Measurements from ENCODE around the gene GLMP. TPM values are rescaled to one million over a fixed set of nuclear protein-coding genes. Genes with fewer than 3 reads are reported as not detected.

The GLMP gene
- polyA plus RNA-seq, 1 donor (not counting 4 experiments of a cell fraction or from before 2014, with no cell fraction given): 12.5 TPM

GRCh38 chr1:156276532-156276931, 18.9 kb downstream of the GLMP start:
- dilution Hi-C loops (cut with MboI; ENCODE audit: extremely low pct_ligation_motif_present, low sequenced_read_pairs): no loop called here
- H3K36me3 ChIP-seq (ENCODE audit: control insufficient read depth in 2 of 2, extremely low read depth in 1 of 2, insufficient read depth in 2 of 2, low read length in 2 of 2): peaks cover 36 to 52% of the 10 kb centered on the region in 2 experiments
- no peaks in the 10 kb centered on the region for H4K20me1 ChIP-seq (ENCODE audit: control insufficient read depth, extremely low read depth, insufficient read depth, low read length)
- H3K9me3 ChIP-seq (ENCODE audit: control insufficient read depth, low read depth, low read length): no peaks in the 10 kb centered on the region
- H3K27ac ChIP-seq (ENCODE audit: control insufficient read depth, insufficient read depth, low read length): no peak overlapping the region
- no peak overlapping the region for H3K9ac ChIP-seq (ENCODE audit: control insufficient read depth, extremely low read depth, insufficient read depth, low read length)
- no peaks in the 10 kb centered on the region for H3K27me3 ChIP-seq (ENCODE audit: control insufficient read depth, extremely low read depth, insufficient read depth, low read length)
- DNase-seq (ENCODE audit: low read depth, low spot score) (no peak), FAIRE-seq (no peak)
- peaks cover 39% of the 10 kb centered on the region for H3K79me2 ChIP-seq (ENCODE audit: control insufficient read depth, insufficient read depth, low read length)
- no peak overlapping the region for H3K4me2 ChIP-seq (ENCODE audit: control insufficient read depth, extremely low read depth, insufficient read depth, low read depth, low read length)
- H2AFZ ChIP-seq (ENCODE audit: control insufficient read depth, low read length): no peak overlapping the region
- H3K9me1 ChIP-seq (ENCODE audit: control insufficient read depth, extremely low read depth, insufficient read depth, low read length): no peaks in the 10 kb centered on the region
- H3K4me3 ChIP-seq (ENCODE audit: control insufficient read depth in 2 of 3, extremely low read depth in 1 of 3, insufficient read depth in 2 of 3, low read depth in 1 of 3, low read length in 3 of 3): no peak overlapping the region
- TF ChIP-seq EZH2 (IDR thresholded peaks at IDR 0.05; ENCODE audit: low read length) (no peak), CTCF (optimal IDR thresholded peaks at IDR 0.05 in 1 of 3, IDR thresholded peaks at IDR 0.05 in 1 of 3, conservative IDR thresholded peaks at IDR 0.05 in 1 of 3; ENCODE audit: extremely low read depth in 1 of 3, insufficient read depth in 2 of 3, low read length in 3 of 3) (no peak)
- peaks cover 7% of the 10 kb centered on the region for H3K4me1 ChIP-seq (ENCODE audit: control insufficient read depth, extremely low read depth, insufficient read depth, low read length)

GRCh38 chr1:156270314-156270713, 25.2 kb downstream of the GLMP start:
- Histone ChIP-seq H2AFZ (ENCODE audit: control insufficient read depth, low read length) (no peak overlapping the region), H3K9me1 (ENCODE audit: control insufficient read depth, extremely low read depth, insufficient read depth, low read length) (peaks cover 5% of the 10 kb centered on the region), H3K79me2 (ENCODE audit: control insufficient read depth, insufficient read depth, low read length) (no peaks in the 10 kb centered on the region), H4K20me1 (ENCODE audit: control insufficient read depth, extremely low read depth, insufficient read depth, low read length) (no peaks in the 10 kb centered on the region), H3K9me3 (ENCODE audit: control insufficient read depth, low read depth, low read length) (no peaks in the 10 kb centered on the region), H3K4me2 (ENCODE audit: control insufficient read depth, extremely low read depth, insufficient read depth, low read depth, low read length) (no peak overlapping the region), H3K27me3 (ENCODE audit: control insufficient read depth, extremely low read depth, insufficient read depth, low read length) (no peaks in the 10 kb centered on the region), H3K27ac (ENCODE audit: control insufficient read depth, insufficient read depth, low read length) (no peak overlapping the region), H3K36me3 (ENCODE audit: control insufficient read depth in 2 of 2, extremely low read depth in 1 of 2, insufficient read depth in 2 of 2, low read length in 2 of 2) (peaks cover 53 to 63% of the 10 kb centered on the region in 2 experiments), H3K4me1 (ENCODE audit: control insufficient read depth, extremely low read depth, insufficient read depth, low read length) (no peaks in the 10 kb centered on the region), H3K4me3 (ENCODE audit: control insufficient read depth in 2 of 3, extremely low read depth in 1 of 3, insufficient read depth in 2 of 3, low read depth in 1 of 3, low read length in 3 of 3) (no peak overlapping the region), H3K9ac (ENCODE audit: control insufficient read depth, extremely low read depth, insufficient read depth, low read length) (no peak overlapping the region)
- dilution Hi-C loops (cut with MboI; ENCODE audit: extremely low pct_ligation_motif_present, low sequenced_read_pairs): no loop called here
- no peak for DNase-seq (ENCODE audit: low read depth, low spot score)
- FAIRE-seq: no peak
- TF ChIP-seq EZH2 (IDR thresholded peaks at IDR 0.05; ENCODE audit: low read length) (no peak), CTCF (optimal IDR thresholded peaks at IDR 0.05 in 1 of 3, IDR thresholded peaks at IDR 0.05 in 1 of 3, conservative IDR thresholded peaks at IDR 0.05 in 1 of 3; ENCODE audit: extremely low read depth in 1 of 3, insufficient read depth in 2 of 3, low read length in 3 of 3) (no peak)
